Vagina (tissue), 2 donors: ENCODE results near the gene CAVIN3.

ENCODE experiments used
- CTCF ChIP-seq, 3 experiments: fragments of 450-650 bp in 2 of 3; fragments of 200-600 bp in 1 of 3; sonication (generic) in 1 of 3; IDR thresholded peaks; one replicate each; pipeline ENCODE4 v1.5.1; 2017 to 2019; ENCODE audit warnings: antibody characterized with exemption in 3 of 3, mild to moderate bottlenecking in 2 of 3, moderate library complexity in 2 of 3
- POLR2A ChIP-seq, 2 donors: fragments of 450-650 bp; IDR thresholded peaks; one replicate each; pipeline ENCODE4 v1.6.1; 2017; ENCODE audit warnings: antibody characterized with exemption in 2 of 2, mild to moderate bottlenecking in 2 of 2, moderate library complexity in 2 of 2
- POLR2AphosphoS5 ChIP-seq, 2 donors: sonication (generic); formaldehyde crosslinking; IDR thresholded peaks; one replicate each; pipeline ENCODE4 v1.9.0; 2017; ENCODE audit warnings: antibody characterized with exemption in 2 of 2, mild to moderate bottlenecking in 2 of 2, low read depth in 1 of 2; ENCODE audit not compliant: insufficient read depth in 1 of 2

- TF ChIP-seq CTCF (IDR thresholded peaks at IDR 0.05) (no peak), POLR2A (IDR thresholded peaks at IDR 0.05) (no peak), POLR2AphosphoS5 (IDR thresholded peaks at IDR 0.05; ENCODE audit: insufficient read depth in 1 of 2, low read depth in 1 of 2) (no peak)
Measured at GRCh38 chr11:6328321-6328720, 8.0 kb upstream of the CAVIN3 start.
